CD14-positive monocyte (primary cell): Measurements from ENCODE around the gene SETBP1. TPM values are rescaled to one million over a fixed set of nuclear protein-coding genes. Genes with fewer than 3 reads are reported as not detected.

Experiments
- DNase-seq, 3 donors: peaks; one replicate each; pipeline ENCODE4 v3.0.0-alpha.2; 2011 to 2022
- H2AFZ ChIP-seq: 2 replicates; pipeline ENCODE4 v1.6.0; 2012; ENCODE audit warnings: mild to moderate bottlenecking, low read depth, low read length, inconsistent platforms; ENCODE audit not compliant: insufficient read depth, poor library complexity, severe bottlenecking
- H3K27ac ChIP-seq, 2 donors: 1 replicate in 1 of 2; 2 replicates in 1 of 2; pipeline ENCODE4 v1.5.1; 2012 to 2013; ENCODE audit warnings: low read length in 2 of 2, control low read depth in 1 of 2, inconsistent platforms in 1 of 2, low read depth in 1 of 2, mild to moderate bottlenecking in 1 of 2
- H3K27me3 ChIP-seq, 2 donors: one replicate each; pipeline versions ENCODE4 v1.6.0 to v1.6.1; 2011 to 2013; ENCODE audit warnings: low read length in 2 of 2; ENCODE audit not compliant: control insufficient read depth in 2 of 2, insufficient read depth in 2 of 2
- H3K36me3 ChIP-seq, 2 donors: replicated peaks in 1 of 2; 1 replicate in 1 of 2; 2 replicates in 1 of 2; pipeline versions ENCODE4 v1.5.1 to v1.6.1; 2012 to 2013; ENCODE audit warnings: low read length in 2 of 2, control low read depth in 1 of 2, inconsistent platforms in 1 of 2, mild to moderate bottlenecking in 1 of 2; ENCODE audit not compliant: insufficient read depth in 2 of 2, control insufficient read depth in 1 of 2
- H3K4me1 ChIP-seq, 2 donors: 1 replicate in 1 of 2; 2 replicates in 1 of 2; pipeline versions ENCODE4 v1.5.1 to v1.6.1; 2012 to 2013; ENCODE audit warnings: low read length in 2 of 2, control low read depth in 1 of 2, inconsistent platforms in 1 of 2, mild to moderate bottlenecking in 1 of 2, moderate library complexity in 1 of 2; ENCODE audit not compliant: insufficient read depth in 2 of 2, control insufficient read depth in 1 of 2
- H3K4me2 ChIP-seq: replicated peaks from 2 replicates; pipeline ENCODE3; 2012; ENCODE audit warnings: low read length, moderate library complexity, mild to moderate bottlenecking; ENCODE audit not compliant: poor library complexity, severe bottlenecking; ENCODE audit errors: extremely low read depth
- H3K4me3 ChIP-seq, 3 experiments: fragments of 200-600 bp in 1 of 3; sonication (generic) in 1 of 3; replicated peaks in 1 of 3; 1 replicate in 2 of 3; 2 replicates in 1 of 3; pipeline ENCODE4 v1.5.1; 2011 to 2013; ENCODE audit warnings: low read length in 3 of 3, mild to moderate bottlenecking in 3 of 3, control low read depth in 2 of 3, low read depth in 2 of 3, inconsistent platforms in 1 of 3, moderate library complexity in 1 of 3
- H3K79me2 ChIP-seq: 2 replicates; pipeline ENCODE4 v1.6.0; 2012; ENCODE audit warnings: mild to moderate bottlenecking, control low read depth, inconsistent platforms, low read length, moderate library complexity; ENCODE audit not compliant: insufficient read depth
- H3K9ac ChIP-seq: 2 replicates; pipeline ENCODE4 v1.6.0; 2017; ENCODE audit warnings: low read length, mild to moderate bottlenecking; ENCODE audit not compliant: insufficient read depth, poor library complexity, severe bottlenecking
- H3K9me3 ChIP-seq, 2 donors: replicated peaks in 1 of 2; 1 replicate in 1 of 2; 2 replicates in 1 of 2; pipeline versions ENCODE4 v1.5.1 to v1.6.1; 2012 to 2013; ENCODE audit warnings: low read length in 2 of 2, control low read depth in 1 of 2; ENCODE audit not compliant: control insufficient read depth in 1 of 2, insufficient read depth in 1 of 2
- H4K20me1 ChIP-seq: 2 replicates; pipeline ENCODE4 v1.6.0; 2012; ENCODE audit warnings: mild to moderate bottlenecking, low read length, control low read depth, moderate library complexity; ENCODE audit not compliant: insufficient read depth
- H3K27ac Mint-ChIP-seq, 7 donors: one replicate each; pipeline ENCODE4 v1.8.0; 2020; ENCODE audit warnings: mild to moderate bottlenecking in 7 of 7, mixed read lengths in 7 of 7, moderate library complexity in 6 of 7, inconsistent platforms in 2 of 7
- H3K27me3 Mint-ChIP-seq, 3 donors: one replicate each; pipeline ENCODE4 v1.8.0; 2021 to 2022; ENCODE audit warnings: low read depth in 3 of 3, mild to moderate bottlenecking in 3 of 3, mixed read lengths in 3 of 3, moderate library complexity in 3 of 3, inconsistent platforms in 1 of 3
- H3K36me3 Mint-ChIP-seq, 2 donors: one replicate each; pipeline ENCODE4 v1.8.0; 2020; ENCODE audit warnings: mixed read lengths in 2 of 2, inconsistent platforms in 1 of 2, mild to moderate bottlenecking in 1 of 2
- H3K4me1 Mint-ChIP-seq: one replicate; pipeline ENCODE4 v1.8.0; 2020; ENCODE audit warnings: mild to moderate bottlenecking, mixed read lengths
- H3K4me3 Mint-ChIP-seq, 2 donors: one replicate each; pipeline ENCODE4 v1.8.0; 2020; ENCODE audit warnings: mild to moderate bottlenecking in 2 of 2, mixed read lengths in 2 of 2, moderate library complexity in 1 of 2
- H3K9me3 Mint-ChIP-seq, 7 donors: one replicate each; pipeline ENCODE4 v1.8.0; 2020 to 2022; ENCODE audit warnings: mixed read lengths in 7 of 7, mild to moderate bottlenecking in 6 of 7, moderate library complexity in 6 of 7, inconsistent platforms in 2 of 7
- WGBS: methylation state at CpG from one replicate; pipeline ENCODE4 v1.1.5; 2013; ENCODE audit warnings: missing lambda C conversion rate; ENCODE audit not compliant: insufficient coverage; 5-methylcytosine and 5-hydroxymethylcytosine counted together
- intact Hi-C, 2 donors: fragments of 100-400 bp; cut with micrococcal nuclease; formaldehyde crosslinking; loops; one replicate each; pipeline versions ENCODE4 v1.15.0 to v1.15.1; 2023
- polyA plus RNA-seq, 3 donors: library from polyadenylated mRNA; depleted of rRNA in 1 of 3; unstranded in 2 of 3; stranded (reverse) in 1 of 3; fragments of 300-500 nt in 2 of 3; fragments of >200 nt in 1 of 3; fragmentation: Illumina TruSeq in 2 of 3; gene quantifications; 1 replicate in 2 of 3; 2 replicates in 1 of 3; pipeline ENCODE4 v1.2.3, GENCODE V29; 2012 to 2021
- TF ChIP-seq, protein P1 (sequence below): fragments of 200-600 bp; IDR thresholded peaks from one replicate; pipeline ENCODE4 v1.8.0; 2022; ENCODE audit warnings: antibody characterized with exemption, mild to moderate bottlenecking

Gene SETBP1
- polyA plus RNA-seq, 3 donors, result 0.01 to 1.2 TPM; not detected in 1

DNA sequence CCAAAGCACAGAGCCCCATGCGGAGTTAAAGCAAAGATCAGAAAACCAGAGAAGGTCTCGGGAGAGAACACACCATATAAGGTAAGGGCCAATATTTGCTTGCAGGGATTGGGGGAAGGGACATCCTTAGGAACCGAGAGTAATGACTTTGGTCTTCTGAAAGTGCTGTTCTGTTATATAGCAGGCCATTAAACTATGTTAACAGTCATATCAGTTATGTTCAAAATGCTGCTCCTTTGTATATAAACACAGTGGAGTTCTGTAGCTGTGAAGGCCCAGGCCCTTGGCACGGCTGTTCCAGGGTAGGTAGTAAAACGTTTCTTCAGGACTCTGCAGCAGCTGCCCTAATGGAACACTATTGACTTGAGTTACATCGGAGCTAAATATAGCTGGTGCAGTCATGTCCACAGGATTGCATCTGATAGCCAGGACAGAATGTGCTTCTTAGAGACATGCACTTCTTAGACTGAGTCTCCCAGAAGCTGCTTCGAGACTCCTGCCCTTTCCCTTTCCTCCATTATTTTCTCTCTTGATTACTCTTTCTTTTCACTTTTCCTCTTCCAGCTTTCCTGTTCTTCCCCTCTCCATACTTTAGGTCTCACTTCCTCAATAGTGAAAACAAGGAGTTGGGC is 122.4 kb downstream of the SETBP1 start:
- Histone ChIP-seq H3K36me3 (no peaks in the 10 kb centered on the region), H3K27ac (no peak overlapping the region), H3K4me1 (peaks cover 21 to 22% of the 10 kb centered on the region in 2 donors), H3K4me2 (no peak overlapping the region), H3K27me3 (peaks cover 6 to 7% of the 10 kb centered on the region in 2 donors), H3K9ac (no peak overlapping the region), H2AFZ (no peak overlapping the region), H3K79me2 (no peaks in the 10 kb centered on the region), H3K9me3 (no peaks in the 10 kb centered on the region), H3K4me3 (no peak overlapping the region), H4K20me1 (no peaks in the 10 kb centered on the region)
- H3K27me3 Mint-ChIP-seq, result peaks cover 5 to 22% (median 9%) of the 10 kb centered on the region in 3 donors
- no peak overlapping the region for H3K27ac Mint-ChIP-seq
- peaks cover 24% of the 10 kb centered on the region for H3K4me1 Mint-ChIP-seq
- H3K9me3 Mint-ChIP-seq, result peaks cover 0 to 8% (median 2%) of the 10 kb centered on the region in 7 donors
- H3K36me3 Mint-ChIP-seq, result no peaks in the 10 kb centered on the region
- no peak overlapping the region for H3K4me3 Mint-ChIP-seq
- TF ChIP-seq, protein P1, sequence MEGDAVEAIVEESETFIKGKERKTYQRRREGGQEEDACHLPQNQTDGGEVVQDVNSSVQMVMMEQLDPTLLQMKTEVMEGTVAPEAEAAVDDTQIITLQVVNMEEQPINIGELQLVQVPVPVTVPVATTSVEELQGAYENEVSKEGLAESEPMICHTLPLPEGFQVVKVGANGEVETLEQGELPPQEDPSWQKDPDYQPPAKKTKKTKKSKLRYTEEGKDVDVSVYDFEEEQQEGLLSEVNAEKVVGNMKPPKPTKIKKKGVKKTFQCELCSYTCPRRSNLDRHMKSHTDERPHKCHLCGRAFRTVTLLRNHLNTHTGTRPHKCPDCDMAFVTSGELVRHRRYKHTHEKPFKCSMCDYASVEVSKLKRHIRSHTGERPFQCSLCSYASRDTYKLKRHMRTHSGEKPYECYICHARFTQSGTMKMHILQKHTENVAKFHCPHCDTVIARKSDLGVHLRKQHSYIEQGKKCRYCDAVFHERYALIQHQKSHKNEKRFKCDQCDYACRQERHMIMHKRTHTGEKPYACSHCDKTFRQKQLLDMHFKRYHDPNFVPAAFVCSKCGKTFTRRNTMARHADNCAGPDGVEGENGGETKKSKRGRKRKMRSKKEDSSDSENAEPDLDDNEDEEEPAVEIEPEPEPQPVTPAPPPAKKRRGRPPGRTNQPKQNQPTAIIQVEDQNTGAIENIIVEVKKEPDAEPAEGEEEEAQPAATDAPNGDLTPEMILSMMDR, result no peak
- no peak for DNase-seq
- intact Hi-C loops, result no loop called here
- WGBS, result 100% methylated on average over 6 of the region's 7 CpGs

DNA sequence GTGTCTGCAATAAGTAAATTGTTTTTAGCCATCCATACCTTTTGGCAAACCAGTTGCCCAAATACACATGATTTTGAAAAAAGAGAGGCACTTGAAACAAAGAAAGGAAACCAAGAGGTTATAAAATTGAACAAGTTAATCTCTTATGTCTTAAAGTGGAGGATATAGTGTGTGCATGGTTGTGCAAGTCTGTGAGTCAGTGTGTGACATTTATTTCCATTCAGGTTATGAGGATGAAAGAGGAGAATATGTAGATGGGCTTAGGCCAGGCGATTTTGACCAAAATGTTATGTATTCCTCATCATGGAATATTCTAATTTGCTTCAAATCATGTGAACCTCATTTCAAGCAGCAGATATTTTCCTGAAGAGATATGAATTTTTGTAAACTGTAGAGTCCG is 123.3 kb downstream of the SETBP1 start:
- no peak overlapping the region for H3K27ac ChIP-seq
- peaks cover 0 to 8% (median 2%) of the 10 kb centered on the region in 7 donors for H3K9me3 Mint-ChIP-seq
- peaks cover 16% of the 10 kb centered on the region for H3K4me1 Mint-ChIP-seq

More for the DNA sequence above, 123.3 kb downstream of the SETBP1 start:
- H3K27me3 Mint-ChIP-seq, result peaks cover 6 to 27% (median 13%) of the 10 kb centered on the region in 3 donors
- no peaks in the 10 kb centered on the region for H3K36me3 Mint-ChIP-seq
- Histone ChIP-seq H3K9ac (no peak overlapping the region), H3K4me3 (no peak overlapping the region), H3K36me3 (no peaks in the 10 kb centered on the region), H3K79me2 (no peaks in the 10 kb centered on the region), H2AFZ (no peak overlapping the region), H3K4me2 (no peak overlapping the region), H4K20me1 (no peaks in the 10 kb centered on the region), H3K27me3 (peaks cover 9 to 11% of the 10 kb centered on the region in 2 donors), H3K9me3 (no peaks in the 10 kb centered on the region), H3K4me1 (peaks cover 12 to 13% of the 10 kb centered on the region in 2 donors)
- no peak overlapping the region for H3K4me3 Mint-ChIP-seq
- no peak for DNase-seq
- no peak overlapping the region for H3K27ac Mint-ChIP-seq
- WGBS, result 86% methylated on average over 1 of the region's 2 CpGs
- TF ChIP-seq, protein P1, result no peak
- intact Hi-C loops, result no loop called here
